Endodermal cell (in vitro differentiated cells): ENCODE results near the gene MS4A15. TPM values are rescaled to one million over a fixed set of nuclear protein-coding genes. Genes with fewer than 3 reads are reported as not detected.

Experiments
- DNase-seq: peaks from one replicate; pipeline ENCODE4 v3.0.0-alpha.2; 2017
- H3K27ac ChIP-seq: 2 replicates; pipeline ENCODE4 v1.5.1; 2013; ENCODE audit warnings: mild to moderate bottlenecking, low read depth, low read length, moderate library complexity
- H3K27me3 ChIP-seq: 2 replicates; pipeline ENCODE4 v1.6.1; 2013; ENCODE audit warnings: mild to moderate bottlenecking, low read length, moderate library complexity; ENCODE audit not compliant: insufficient read depth, control insufficient read depth, poor library complexity, severe bottlenecking
- H3K36me3 ChIP-seq: 2 replicates; pipeline ENCODE4 v1.7.0; 2013; ENCODE audit warnings: mild to moderate bottlenecking, low read length, moderate library complexity; ENCODE audit not compliant: control insufficient read depth, insufficient read depth
- H3K4me1 ChIP-seq: one replicate; pipeline ENCODE4 v1.7.0; 2013; ENCODE audit warnings: low read length; ENCODE audit not compliant: control insufficient read depth, insufficient read depth
- H3K4me3 ChIP-seq: 2 replicates; pipeline ENCODE4 v1.5.1; 2013; ENCODE audit warnings: mild to moderate bottlenecking, low read length, moderate library complexity
- H3K9ac ChIP-seq: 2 replicates; pipeline ENCODE4 v1.6.1; 2013; ENCODE audit warnings: mild to moderate bottlenecking, low read length, moderate library complexity; ENCODE audit not compliant: poor library complexity, severe bottlenecking; ENCODE audit errors: extremely low read depth
- H3K9me3 ChIP-seq: 2 replicates; pipeline ENCODE4 v1.6.1; 2013; ENCODE audit warnings: mild to moderate bottlenecking, low read length, moderate library complexity; ENCODE audit not compliant: control insufficient read depth
- H3K27ac Mint-ChIP-seq: 2 replicates; pipeline ENCODE4 v1.8.0; 2020; ENCODE audit warnings: mixed read lengths
- H3K27me3 Mint-ChIP-seq: 2 replicates; pipeline ENCODE4 v1.8.0; 2021; ENCODE audit warnings: mild to moderate bottlenecking, mixed read lengths; ENCODE audit not compliant: insufficient read depth
- H3K36me3 Mint-ChIP-seq: 2 replicates; pipeline ENCODE4 v1.8.0; 2020; ENCODE audit warnings: low read depth, mixed read lengths
- H3K4me1 Mint-ChIP-seq: 2 replicates; pipeline ENCODE4 v1.8.0; 2020; ENCODE audit warnings: mixed read lengths
- H3K4me3 Mint-ChIP-seq: 2 replicates; pipeline ENCODE4 v1.8.0; 2020; ENCODE audit warnings: mild to moderate bottlenecking, moderate library complexity, mixed read lengths
- H3K9me3 Mint-ChIP-seq: 2 replicates; pipeline ENCODE4 v1.8.0; 2020; ENCODE audit warnings: mild to moderate bottlenecking, mixed read lengths
- CTCF ChIP-seq: fragments of 200-600 bp; sonication (generic); conservative IDR thresholded peaks from 2 replicates; pipeline ENCODE4 v1.5.0; 2021; ENCODE audit warnings: antibody characterized with exemption, mild to moderate bottlenecking
- WGBS, 2 experiments: methylation state at CpG; one replicate each; pipeline versions ENCODE4 v1.1.5 to v1.1.7; 2013; ENCODE audit warnings: missing lambda C conversion rate in 2 of 2, mixed read lengths in 1 of 2; ENCODE audit not compliant: insufficient coverage in 1 of 2, insufficient read length in 1 of 2; 5-methylcytosine and 5-hydroxymethylcytosine counted together
- total RNA-seq, 2 donors: library from RNA; stranded (reverse); fragmentation: NEBNext Ultra II Directional in 1 of 2; extraction: Animal tissue kit (Norgen Biotek cat#: 25700) in 1 of 2; gene quantifications; 2 replicates in 1 of 2; 3 replicates in 1 of 2; pipeline ENCODE4 v1.2.1, GENCODE V29; 2021

MS4A15 gene
- total RNA-seq, 2 donors from 2014 or later: not detected

GRCh38 chr11:60788401-60789125 is 31.9 kb downstream of the MS4A15 start:
- H3K9me3 ChIP-seq: peaks cover 6% of the 10 kb centered on the region
- 88 to 95% methylated on average over 6 to 7 of the region's 7 CpGs for WGBS, 2 experiments
- no peak overlapping the region for H3K4me3 ChIP-seq
- Mint-ChIP-seq H3K27ac (no peak overlapping the region), H3K27me3 (peaks cover 6% of the 10 kb centered on the region), H3K4me1 (no peaks in the 10 kb centered on the region), H3K36me3 (no peaks in the 10 kb centered on the region), H3K9me3 (peaks cover 39% of the 10 kb centered on the region), H3K4me3 (no peak overlapping the region)
- H3K27ac ChIP-seq: no peak overlapping the region
- no peak for TF ChIP-seq CTCF
- no peaks in the 10 kb centered on the region for H3K36me3 ChIP-seq
- H3K4me1 ChIP-seq: no peaks in the 10 kb centered on the region
- DNase-seq: no peak
- no peaks in the 10 kb centered on the region for H3K27me3 ChIP-seq
- no peak overlapping the region for H3K9ac ChIP-seq

GRCh38 chr11:60790726-60791125 is 34.1 kb downstream of the MS4A15 start:
- Mint-ChIP-seq H3K27me3 (peaks cover 9% of the 10 kb centered on the region), H3K36me3 (no peaks in the 10 kb centered on the region), H3K9me3 (peaks cover 46% of the 10 kb centered on the region), H3K4me3 (no peak overlapping the region), H3K27ac (no peak overlapping the region), H3K4me1 (no peaks in the 10 kb centered on the region)
- H3K4me1 ChIP-seq: no peaks in the 10 kb centered on the region
- no peak for TF ChIP-seq CTCF
- DNase-seq: no peak
- no peaks in the 10 kb centered on the region for H3K27me3 ChIP-seq
- H3K27ac ChIP-seq: no peak overlapping the region
- 92% methylated on average over 3 of the region's 3 CpGs; no CpG with 5 or more reads in 1 of the 2 experiments for WGBS, 2 experiments
- H3K4me3 ChIP-seq: no peak overlapping the region
- no peak overlapping the region for H3K9ac ChIP-seq
- H3K9me3 ChIP-seq: peaks cover 6% of the 10 kb centered on the region
- H3K36me3 ChIP-seq: no peaks in the 10 kb centered on the region

GRCh38 chr11:60791153-60791933 is 34.7 kb downstream of the MS4A15 start:
- WGBS, 2 experiments: 89 to 95% methylated on average over 3 to 4 of the region's 4 CpGs
- no peaks in the 10 kb centered on the region for H3K4me1 Mint-ChIP-seq
- peaks cover 49% of the 10 kb centered on the region for H3K9me3 Mint-ChIP-seq
- Histone ChIP-seq H3K9me3 (peaks cover 6% of the 10 kb centered on the region), H3K9ac (no peak overlapping the region), H3K27ac (no peak overlapping the region), H3K27me3 (no peaks in the 10 kb centered on the region), H3K4me1 (no peaks in the 10 kb centered on the region), H3K36me3 (no peaks in the 10 kb centered on the region), H3K4me3 (no peak overlapping the region)
- no peaks in the 10 kb centered on the region for H3K36me3 Mint-ChIP-seq
- TF ChIP-seq CTCF: no peak
- no peak overlapping the region for H3K27ac Mint-ChIP-seq
- H3K4me3 Mint-ChIP-seq: no peak overlapping the region
- no peak for DNase-seq
- H3K27me3 Mint-ChIP-seq: peaks cover 12% of the 10 kb centered on the region
